Measurements from ENCODE around the gene CNTNAP2.

GRCh38 chr7:147485660-147486210, 1369.1 kb downstream of the CNTNAP2 start:
- no peak for TF ChIP-seq PRDM10 (tag by site-specific recombination; IDR thresholded peaks at IDR 0.05)
- no peak for TF ChIP-seq REST (tag by site-specific recombination; IDR thresholded peaks at IDR 0.05)
- TF ChIP-seq YY1 (tag by site-specific recombination; IDR thresholded peaks at IDR 0.05) = no peak
- TF ChIP-seq ZNF792 (tag by site-specific recombination; IDR thresholded peaks at IDR 0.05) = no peak
- no peak for TF ChIP-seq ZNF423 (tag by site-specific recombination; IDR thresholded peaks at IDR 0.05)
- TF ChIP-seq CTCF (tag by site-specific recombination; IDR thresholded peaks at IDR 0.05) = no peak
- no peak for TF ChIP-seq ZNF776 (tag by site-specific recombination; IDR thresholded peaks at IDR 0.05; ENCODE audit: borderline replicate concordance)
- no peak for TF ChIP-seq ZNF654 (tag by site-specific recombination; IDR thresholded peaks at IDR 0.05; ENCODE audit: low read depth)
- no peak for TF ChIP-seq ZNF449 (tag by site-specific recombination; IDR thresholded peaks at IDR 0.05)
- TF ChIP-seq ZNF629 (tag by site-specific recombination; IDR thresholded peaks at IDR 0.05) = no peak
